Ascending aorta (tissue), 2 donors: ENCODE results near the gene NLRP6. TPM values are rescaled to one million over a fixed set of nuclear protein-coding genes. Genes with fewer than 3 reads are reported as not detected.

Source experiments
- DNase-seq, 2 donors: peaks; one replicate each; pipeline ENCODE4 v3.0.0-alpha.2; 2019; ENCODE audit warnings: low spot score in 2 of 2
- H3K27ac ChIP-seq, 2 donors: fragments of 200-600 bp; sonication (generic); one replicate each; pipeline ENCODE4 v1.5.1; 2016 to 2017; ENCODE audit warnings: mild to moderate bottlenecking in 1 of 2
- H3K27me3 ChIP-seq: fragments of 200-600 bp; sonication (generic); one replicate; pipeline ENCODE4 v1.5.1; 2017
- H3K36me3 ChIP-seq, 2 donors: fragments of 200-600 bp; sonication (generic); one replicate each; pipeline ENCODE4 v1.5.1; 2016
- H3K4me1 ChIP-seq, 2 donors: fragments of 200-600 bp; sonication (generic); one replicate each; pipeline ENCODE4 v1.5.1; 2016 to 2017; ENCODE audit warnings: mild to moderate bottlenecking in 1 of 2
- H3K4me3 ChIP-seq, 2 donors: fragments of 200-600 bp; sonication (generic); one replicate each; pipeline ENCODE4 v1.5.1; 2016 to 2017; ENCODE audit warnings: mild to moderate bottlenecking in 1 of 2
- H3K9me3 ChIP-seq, 2 donors: fragments of 200-600 bp; sonication (generic); one replicate each; pipeline ENCODE4 v1.5.1; 2016
- intact Hi-C: fragments of 100-400 bp; cut with DNase I; formaldehyde crosslinking; loops from one replicate; pipeline ENCODE4 v1.15.1; 2023
- total RNA-seq: library from RNA; depleted of rRNA; stranded (reverse); fragments of >200 nt; gene quantifications from one replicate; pipeline ENCODE4 v1.1.0, GENCODE V29; 2016
- TF ChIP-seq, protein P1 (sequence below), 3 experiments: fragments of 200-600 bp in 2 of 3; fragments of 450-650 bp in 1 of 3; sonication (generic) in 2 of 3; IDR thresholded peaks; one replicate each; pipeline ENCODE4 v1.5.1; 2016 to 2019; ENCODE audit warnings: antibody characterized with exemption in 3 of 3, mild to moderate bottlenecking in 1 of 3, moderate library complexity in 1 of 3

Gene NLRP6
- not detected for total RNA-seq

DNA sequence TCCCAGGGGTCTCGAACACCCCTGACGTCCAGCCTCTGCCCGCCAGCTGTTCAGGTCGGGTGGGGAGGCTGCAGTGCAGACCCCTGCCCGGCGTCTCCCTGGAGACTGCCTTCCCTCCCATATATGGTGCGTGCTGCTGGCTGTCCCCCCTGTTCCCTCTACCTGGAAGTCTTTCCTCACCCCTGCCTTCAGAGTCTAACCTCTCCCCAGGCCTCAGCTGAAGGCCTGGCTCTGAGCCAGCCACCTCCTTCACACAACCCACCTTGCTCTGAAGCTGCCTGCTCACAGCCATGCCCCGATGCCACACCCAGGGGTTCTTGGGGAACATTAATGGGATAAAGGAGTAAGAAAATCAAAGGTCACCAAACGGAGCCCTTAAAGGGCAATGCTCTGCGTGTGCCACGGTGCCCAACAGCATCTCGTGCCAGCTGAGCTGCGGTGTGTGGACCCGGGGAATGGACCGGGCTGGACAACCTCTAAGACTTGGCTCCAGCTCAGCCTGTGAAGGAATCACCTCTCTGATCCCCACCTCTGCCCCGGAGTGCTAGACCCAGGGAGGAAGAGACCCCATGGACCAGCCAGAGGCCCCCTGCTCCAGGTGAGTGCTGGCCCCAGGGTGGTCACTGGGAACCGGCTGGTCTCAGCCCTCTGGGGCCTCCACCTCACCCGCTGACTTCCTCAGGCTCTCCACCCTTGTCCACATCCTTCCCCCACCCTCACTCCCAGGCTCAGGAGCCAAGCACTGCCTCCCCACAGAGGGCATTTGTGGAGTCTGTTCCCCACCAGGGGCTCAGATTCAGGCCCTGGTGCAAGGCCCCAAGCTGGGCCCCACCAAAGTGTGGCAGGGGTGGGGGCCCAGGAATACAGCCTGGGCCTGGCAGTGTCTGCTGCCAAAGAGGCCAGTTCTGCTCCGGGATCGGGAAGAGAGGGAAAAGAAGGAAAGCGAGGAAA lies at the start of gene NLRP6:
Gene NLRP6, plus strand, starts transcription at position 407 of the 951 bp plus-strand sequence. Its CDS starts 163 bp downstream, at position 570.
- TF ChIP-seq, protein P1, sequence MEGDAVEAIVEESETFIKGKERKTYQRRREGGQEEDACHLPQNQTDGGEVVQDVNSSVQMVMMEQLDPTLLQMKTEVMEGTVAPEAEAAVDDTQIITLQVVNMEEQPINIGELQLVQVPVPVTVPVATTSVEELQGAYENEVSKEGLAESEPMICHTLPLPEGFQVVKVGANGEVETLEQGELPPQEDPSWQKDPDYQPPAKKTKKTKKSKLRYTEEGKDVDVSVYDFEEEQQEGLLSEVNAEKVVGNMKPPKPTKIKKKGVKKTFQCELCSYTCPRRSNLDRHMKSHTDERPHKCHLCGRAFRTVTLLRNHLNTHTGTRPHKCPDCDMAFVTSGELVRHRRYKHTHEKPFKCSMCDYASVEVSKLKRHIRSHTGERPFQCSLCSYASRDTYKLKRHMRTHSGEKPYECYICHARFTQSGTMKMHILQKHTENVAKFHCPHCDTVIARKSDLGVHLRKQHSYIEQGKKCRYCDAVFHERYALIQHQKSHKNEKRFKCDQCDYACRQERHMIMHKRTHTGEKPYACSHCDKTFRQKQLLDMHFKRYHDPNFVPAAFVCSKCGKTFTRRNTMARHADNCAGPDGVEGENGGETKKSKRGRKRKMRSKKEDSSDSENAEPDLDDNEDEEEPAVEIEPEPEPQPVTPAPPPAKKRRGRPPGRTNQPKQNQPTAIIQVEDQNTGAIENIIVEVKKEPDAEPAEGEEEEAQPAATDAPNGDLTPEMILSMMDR (IDR thresholded peaks at IDR 0.05) = no peak
- Histone ChIP-seq H3K36me3 (no peaks in the 10 kb centered on the region), H3K4me3 (peak within 1 kb of the TSS; percentile 29 to 53), H3K27ac (no peak within 1 kb of the TSS), H3K27me3 (peaks cover 23% of the 10 kb centered on the region), H3K9me3 (peaks cover 0 to 4% of the 10 kb centered on the region in 2 donors), H3K4me1 (no peaks in the 10 kb centered on the region)
- DNase-seq = peak in 1 of 2 donors; percentile 59
- intact Hi-C loops = no loop called here

DNA sequence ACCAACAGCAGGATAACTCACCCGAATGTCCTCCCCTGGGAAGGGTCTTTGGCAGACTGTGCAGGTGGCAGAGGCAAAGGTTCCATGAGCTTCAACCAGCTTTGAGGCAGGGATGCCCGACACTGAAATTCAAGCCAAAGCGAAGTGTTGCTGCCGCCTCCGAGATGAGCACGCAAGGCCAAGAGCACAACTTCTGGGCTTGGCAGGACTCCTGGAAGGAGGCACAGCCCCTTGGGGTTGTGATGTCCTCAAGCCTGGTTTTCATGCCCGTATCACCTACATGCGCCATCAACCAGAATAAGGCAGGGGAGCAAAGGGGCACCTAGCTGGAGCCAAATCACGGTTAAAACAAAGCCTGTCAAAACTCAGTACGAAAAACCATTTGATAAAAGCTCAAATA lies 47.8 kb upstream of the NLRP6 start:
- no peak overlapping the region for H3K27ac ChIP-seq
- no peak overlapping the region for H3K4me3 ChIP-seq
- no peaks in the 10 kb centered on the region for H3K9me3 ChIP-seq
- intact Hi-C loops = no loop called here
- no peaks in the 10 kb centered on the region for H3K27me3 ChIP-seq
- H3K4me1 ChIP-seq = peaks cover 5 to 8% of the 10 kb centered on the region in 2 donors
- no peak for DNase-seq
- H3K36me3 ChIP-seq = peaks cover 0 to 14% of the 10 kb centered on the region in 2 donors
- TF ChIP-seq, protein P1 (IDR thresholded peaks at IDR 0.05) = no peak

DNA sequence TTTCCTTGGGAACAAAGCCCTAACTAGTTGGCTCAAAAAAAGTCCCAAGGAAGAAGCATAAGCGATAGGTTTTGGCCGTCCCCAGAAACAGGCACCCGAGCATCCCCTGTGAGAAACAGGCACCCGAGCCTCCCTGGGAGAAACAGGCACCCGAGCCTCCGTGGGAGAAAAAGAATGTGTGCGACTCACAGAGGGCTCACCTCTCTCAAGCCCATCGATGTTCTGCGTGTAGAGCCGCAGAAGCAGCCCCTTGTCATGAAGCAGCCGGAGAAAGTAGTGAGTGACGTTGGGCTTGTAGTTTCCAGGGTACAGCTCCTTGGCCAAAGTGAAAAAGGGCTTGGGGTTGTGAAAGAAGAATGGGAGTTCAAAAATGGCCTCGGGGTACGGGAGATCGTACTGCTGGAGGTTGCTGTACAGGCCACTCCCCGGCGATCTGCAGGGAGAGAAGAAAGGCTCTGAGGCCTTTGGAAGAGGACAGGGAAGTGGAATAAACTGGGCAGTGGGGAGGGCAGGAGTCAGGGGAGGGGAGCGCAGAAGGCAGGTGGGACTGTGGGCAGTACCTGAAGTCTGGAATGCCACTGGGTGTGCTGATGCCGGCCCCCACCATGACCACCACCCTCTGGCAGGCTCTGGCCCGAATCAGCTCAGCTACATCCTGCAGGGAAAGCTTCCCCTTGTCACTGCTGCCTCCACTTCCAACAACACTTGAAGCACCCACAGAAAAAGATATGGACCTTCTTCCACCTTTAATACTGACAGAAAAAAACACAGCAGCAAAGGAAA lies 45.2 kb upstream of the NLRP6 start:
- no peak overlapping the region for H3K27ac ChIP-seq
- DNase-seq = peak in 1 of 2 donors; percentile 53
- no peak overlapping the region for H3K4me3 ChIP-seq
- H3K9me3 ChIP-seq = no peaks in the 10 kb centered on the region
- intact Hi-C loops = no loop called here
- no peaks in the 10 kb centered on the region for H3K27me3 ChIP-seq
- TF ChIP-seq, protein P1 (IDR thresholded peaks at IDR 0.05) = no peak
- H3K36me3 ChIP-seq = peaks cover 0 to 11% of the 10 kb centered on the region in 2 donors
- peaks cover 8 to 15% of the 10 kb centered on the region in 2 donors for H3K4me1 ChIP-seq

DNA sequence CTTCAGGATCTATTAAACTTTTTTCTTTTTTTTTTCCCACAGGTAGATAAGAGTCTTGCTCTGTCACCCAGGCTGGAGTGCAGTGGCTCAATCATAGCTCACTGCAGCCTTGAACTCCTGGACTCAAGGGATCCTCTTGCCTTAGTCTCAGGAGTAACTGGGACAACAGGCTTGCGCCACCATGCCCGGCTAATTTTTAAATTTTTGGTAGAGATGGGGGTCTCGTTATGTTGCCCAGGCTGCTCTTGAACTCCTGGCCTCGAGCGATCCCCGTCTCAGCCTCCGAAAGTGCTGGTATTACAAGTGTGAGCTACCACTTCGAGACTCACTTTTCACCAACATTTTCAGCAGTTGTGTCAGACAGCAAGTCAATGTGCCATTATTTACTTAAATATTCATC lies 43.0 kb upstream of the NLRP6 start:
- Histone ChIP-seq H3K4me1 (peaks cover 8 to 15% of the 10 kb centered on the region in 2 donors), H3K9me3 (no peaks in the 10 kb centered on the region), H3K36me3 (peaks cover 2 to 3% of the 10 kb centered on the region in 2 donors), H3K27ac (peak overlapping the region in 1 of 2 donors; percentile 98), H3K27me3 (no peaks in the 10 kb centered on the region), H3K4me3 (peak overlapping the region; percentile 96 to 99)
- TF ChIP-seq, protein P1 (IDR thresholded peaks at IDR 0.05) = no peak
- DNase-seq = peak in 1 of 2 donors; percentile 62
- intact Hi-C loops = loop anchor here (5.0 kb wide), 2 partner anchors 72 to 342 kb away; partner anchors contain the start of genes IFITM2 and PHRF1

DNA sequence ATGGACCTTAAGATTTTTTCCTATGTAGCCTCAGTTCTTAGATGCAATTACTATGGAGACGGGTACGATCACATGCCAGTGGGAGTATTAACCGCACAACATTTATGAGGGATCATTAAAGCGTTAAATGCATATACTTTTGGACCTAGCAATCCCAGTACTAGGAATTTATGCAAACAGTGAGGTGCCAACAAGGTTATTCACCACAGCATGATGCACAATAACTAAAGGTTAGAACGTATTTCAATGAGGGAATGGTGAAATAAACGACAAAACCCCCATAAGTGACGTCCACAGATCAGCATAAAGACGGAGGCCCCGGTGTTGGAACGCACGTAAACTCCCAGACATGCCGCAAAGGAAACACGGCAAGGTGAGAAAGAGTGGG lies 42.6 kb upstream of the NLRP6 start:
- H3K36me3 ChIP-seq = peaks cover 3 to 6% of the 10 kb centered on the region in 2 donors
- DNase-seq = no peak
- peak overlapping the region; percentile 96 to 99 for H3K4me3 ChIP-seq
- intact Hi-C loops = loop anchor here (5.0 kb wide), 2 partner anchors 72 to 342 kb away; partner anchors contain the start of genes IFITM2 and PHRF1
- peaks cover 8 to 15% of the 10 kb centered on the region in 2 donors for H3K4me1 ChIP-seq
- no peaks in the 10 kb centered on the region for H3K27me3 ChIP-seq
- no peaks in the 10 kb centered on the region for H3K9me3 ChIP-seq
- TF ChIP-seq, protein P1 (IDR thresholded peaks at IDR 0.05) = no peak
- H3K27ac ChIP-seq = peak overlapping the region; percentile 98
